WI38 (cell line): ENCODE measurements around the gene KCNN3.

Source experiments
- H3K4me3 ChIP-seq: 2 replicates; pipeline ENCODE4 v1.5.1; 2011; ENCODE audit warnings: low read depth, mild to moderate bottlenecking, control low read depth, low read length
- TF ChIP-seq, protein P1 (sequence below): IDR thresholded peaks from 2 replicates; pipeline ENCODE4 v1.5.1; 2012; ENCODE audit warnings: low read depth, mild to moderate bottlenecking, control low read depth, low read length

KCNN3 gene

DNA sequence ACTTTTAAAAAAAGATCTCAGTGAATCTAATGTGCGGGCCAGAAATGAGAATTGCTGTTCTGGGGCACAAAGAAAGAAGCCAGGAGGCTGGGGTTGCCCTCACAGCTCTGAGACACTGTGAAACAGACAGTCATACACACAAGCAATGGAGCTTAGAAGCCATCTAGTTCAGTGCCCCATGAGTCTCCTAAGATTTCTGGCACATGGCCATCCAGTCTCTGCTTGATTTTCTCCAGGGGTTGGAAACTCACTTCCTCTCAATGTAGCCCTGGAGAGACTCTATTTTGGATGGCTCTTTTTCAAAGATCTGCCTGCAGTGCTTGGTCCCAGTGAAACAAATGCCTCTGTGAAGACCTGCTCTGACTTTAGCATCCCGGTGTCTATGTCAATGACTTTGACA, 38.6 kb downstream of the KCNN3 start:
- no peak overlapping the region for H3K4me3 ChIP-seq
- TF ChIP-seq, protein P1, sequence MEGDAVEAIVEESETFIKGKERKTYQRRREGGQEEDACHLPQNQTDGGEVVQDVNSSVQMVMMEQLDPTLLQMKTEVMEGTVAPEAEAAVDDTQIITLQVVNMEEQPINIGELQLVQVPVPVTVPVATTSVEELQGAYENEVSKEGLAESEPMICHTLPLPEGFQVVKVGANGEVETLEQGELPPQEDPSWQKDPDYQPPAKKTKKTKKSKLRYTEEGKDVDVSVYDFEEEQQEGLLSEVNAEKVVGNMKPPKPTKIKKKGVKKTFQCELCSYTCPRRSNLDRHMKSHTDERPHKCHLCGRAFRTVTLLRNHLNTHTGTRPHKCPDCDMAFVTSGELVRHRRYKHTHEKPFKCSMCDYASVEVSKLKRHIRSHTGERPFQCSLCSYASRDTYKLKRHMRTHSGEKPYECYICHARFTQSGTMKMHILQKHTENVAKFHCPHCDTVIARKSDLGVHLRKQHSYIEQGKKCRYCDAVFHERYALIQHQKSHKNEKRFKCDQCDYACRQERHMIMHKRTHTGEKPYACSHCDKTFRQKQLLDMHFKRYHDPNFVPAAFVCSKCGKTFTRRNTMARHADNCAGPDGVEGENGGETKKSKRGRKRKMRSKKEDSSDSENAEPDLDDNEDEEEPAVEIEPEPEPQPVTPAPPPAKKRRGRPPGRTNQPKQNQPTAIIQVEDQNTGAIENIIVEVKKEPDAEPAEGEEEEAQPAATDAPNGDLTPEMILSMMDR, result no peak

DNA sequence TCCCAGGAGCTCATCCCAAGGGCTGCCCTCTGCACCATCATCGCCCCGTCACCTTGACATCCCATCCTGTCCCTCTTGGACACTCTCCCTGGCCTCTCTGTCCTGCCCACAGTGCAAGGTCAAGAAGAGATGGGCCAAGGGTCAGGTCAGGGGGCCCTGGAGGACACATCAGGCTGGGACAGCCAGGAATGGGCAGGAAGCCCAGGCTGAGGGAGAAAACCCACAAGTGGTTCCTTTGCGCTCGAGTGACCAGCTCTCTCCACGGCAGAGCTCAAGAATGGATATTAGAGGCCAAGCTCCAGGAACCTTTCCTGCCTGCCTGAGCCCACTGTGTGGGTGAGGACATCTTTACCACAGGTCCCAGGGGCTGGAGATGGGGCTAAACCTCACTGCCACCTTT, 41.0 kb downstream of the KCNN3 start:
- TF ChIP-seq, protein P1, result no peak

DNA sequence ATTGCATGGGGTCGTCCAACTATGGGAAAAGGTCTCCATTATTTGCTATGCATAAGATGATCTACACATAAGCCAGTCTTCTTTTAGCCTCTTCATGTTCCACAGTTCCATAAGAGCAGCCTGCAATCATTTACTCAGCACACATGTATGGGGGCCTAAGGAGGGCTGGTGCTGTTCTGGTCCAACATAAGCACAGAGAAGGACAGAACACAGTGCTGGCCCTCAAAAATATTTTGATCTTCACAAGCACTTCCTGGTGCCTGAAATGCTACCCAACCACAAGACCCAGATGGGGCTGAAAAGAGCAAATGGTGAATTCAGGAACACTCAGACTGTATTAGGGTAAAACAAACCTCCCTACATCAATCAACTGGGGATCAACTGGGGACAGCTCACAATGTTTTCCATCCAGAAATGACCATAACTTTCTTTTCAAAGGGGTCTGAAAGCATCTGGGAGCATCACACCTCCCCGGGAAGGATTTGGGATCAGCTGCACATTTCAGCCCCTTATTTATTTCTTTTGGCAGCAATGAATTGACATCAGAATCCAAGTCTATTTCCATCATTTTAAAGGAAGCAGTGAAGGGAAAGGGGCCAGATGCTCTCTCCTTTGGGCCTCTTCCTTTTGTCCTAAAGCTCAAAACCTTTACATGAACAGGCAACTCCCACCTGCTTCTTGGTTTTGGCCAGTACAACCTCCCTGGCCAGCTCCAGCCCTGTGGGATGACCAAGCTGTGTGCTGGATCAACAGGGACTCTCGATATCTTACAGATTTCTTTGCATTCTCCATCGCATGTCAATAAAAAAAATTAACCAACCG, 45.7 kb downstream of the KCNN3 start:
- TF ChIP-seq, protein P1, result no peak
- no peak overlapping the region for H3K4me3 ChIP-seq

More for the DNA sequence above, 41.0 kb downstream of the KCNN3 start:
- H3K4me3 ChIP-seq, result no peak overlapping the region

DNA sequence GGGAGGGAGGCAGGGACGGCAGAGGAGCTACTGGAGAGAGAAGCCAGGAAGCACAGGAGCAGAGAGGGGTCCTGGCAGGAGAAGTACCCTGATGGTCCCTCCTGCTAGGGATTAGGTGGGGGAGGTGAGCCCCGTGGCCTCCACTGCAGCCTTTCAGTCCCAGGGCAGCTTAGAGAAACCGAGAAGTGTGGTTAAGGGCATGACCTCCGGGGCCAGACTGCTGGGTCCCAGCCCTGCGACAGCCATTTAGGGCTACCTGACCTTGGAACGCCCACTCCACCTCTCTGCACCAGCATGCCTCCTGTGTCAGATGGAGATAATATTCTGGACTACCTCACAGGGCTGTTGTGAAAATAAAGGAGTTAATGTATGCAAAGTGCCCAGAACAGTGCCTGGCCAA, 47.4 kb downstream of the KCNN3 start:
- TF ChIP-seq, protein P1, result no peak
- no peak overlapping the region for H3K4me3 ChIP-seq

DNA sequence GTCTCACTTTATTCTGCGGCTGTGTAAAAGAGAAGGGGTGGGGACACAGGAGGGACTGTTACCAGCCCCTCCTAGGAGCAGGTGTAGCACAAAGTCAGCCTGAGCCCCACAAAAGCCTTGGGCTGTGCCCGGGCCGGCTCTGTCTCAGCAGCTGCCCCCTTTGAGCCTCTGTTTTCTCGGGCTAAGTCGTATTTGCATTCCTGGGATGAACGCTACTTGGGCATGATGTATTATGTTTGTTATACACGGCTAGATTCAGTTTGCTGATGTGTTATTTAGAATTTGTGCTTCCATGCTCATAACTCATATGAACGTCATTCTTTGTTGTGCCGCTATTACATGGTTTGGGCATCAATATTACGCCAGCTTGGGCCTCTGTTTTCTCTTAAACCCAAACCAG, 47.8 kb downstream of the KCNN3 start:
- H3K4me3 ChIP-seq, result no peak overlapping the region
- TF ChIP-seq, protein P1, result no peak

DNA sequence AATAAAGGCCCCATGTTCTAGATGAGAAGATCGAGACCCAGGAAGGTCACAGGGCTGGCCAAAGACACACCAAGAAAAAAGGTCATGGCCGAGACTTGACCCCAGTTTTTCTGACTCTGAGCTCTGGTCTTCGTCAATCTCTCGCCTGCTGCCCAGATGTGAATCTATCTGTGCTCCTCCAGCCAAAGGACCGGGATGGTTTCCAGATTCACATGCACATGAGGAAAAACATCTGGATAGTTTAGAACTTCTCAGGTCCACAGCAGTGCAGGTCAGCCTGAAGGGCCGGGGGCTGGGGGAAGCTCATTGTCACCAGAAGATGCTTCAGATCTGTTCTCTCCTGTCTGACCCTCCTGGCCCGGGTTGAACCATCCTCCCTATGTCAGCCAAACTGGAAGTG, 49.0 kb downstream of the KCNN3 start:
- TF ChIP-seq, protein P1, result no peak
- H3K4me3 ChIP-seq, result no peak overlapping the region

DNA sequence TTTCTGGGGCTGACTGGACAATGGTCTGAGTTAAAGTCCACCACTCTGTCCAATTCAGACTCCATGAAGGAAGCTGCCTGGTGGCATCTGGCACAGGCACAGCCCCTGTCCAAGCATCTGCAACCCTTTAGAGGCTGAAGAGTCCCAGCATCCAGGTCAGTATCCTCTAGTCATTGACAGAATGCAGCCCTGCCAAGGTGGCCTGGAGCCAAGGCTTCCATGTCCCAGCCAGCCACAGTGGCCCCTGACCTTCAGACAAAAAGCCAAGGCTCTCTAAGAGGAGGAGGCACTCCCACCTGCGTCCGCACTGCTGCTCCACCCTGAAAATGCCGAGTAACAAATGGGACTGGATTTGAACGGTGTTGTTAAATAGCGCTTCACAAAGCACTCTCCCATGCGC, 49.4 kb downstream of the KCNN3 start:
- TF ChIP-seq, protein P1, result no peak
- H3K4me3 ChIP-seq, result no peak overlapping the region
